Islet of Langerhans (tissue), 1 donor: ENCODE data around the gene CHTF18.
"Not testable (repeated sequence)": the region's sequence is repeated elsewhere in the genome, so short reads cannot be mapped to it uniquely, and the experiment has no call there.

Experiments
- FAIRE-seq: peaks from one replicate; lab custom pipeline; 2011; peaks lifted over from hg19 to GRCh38; lab: Jason Lieb, UNC

Gene CHTF18

DNA sequence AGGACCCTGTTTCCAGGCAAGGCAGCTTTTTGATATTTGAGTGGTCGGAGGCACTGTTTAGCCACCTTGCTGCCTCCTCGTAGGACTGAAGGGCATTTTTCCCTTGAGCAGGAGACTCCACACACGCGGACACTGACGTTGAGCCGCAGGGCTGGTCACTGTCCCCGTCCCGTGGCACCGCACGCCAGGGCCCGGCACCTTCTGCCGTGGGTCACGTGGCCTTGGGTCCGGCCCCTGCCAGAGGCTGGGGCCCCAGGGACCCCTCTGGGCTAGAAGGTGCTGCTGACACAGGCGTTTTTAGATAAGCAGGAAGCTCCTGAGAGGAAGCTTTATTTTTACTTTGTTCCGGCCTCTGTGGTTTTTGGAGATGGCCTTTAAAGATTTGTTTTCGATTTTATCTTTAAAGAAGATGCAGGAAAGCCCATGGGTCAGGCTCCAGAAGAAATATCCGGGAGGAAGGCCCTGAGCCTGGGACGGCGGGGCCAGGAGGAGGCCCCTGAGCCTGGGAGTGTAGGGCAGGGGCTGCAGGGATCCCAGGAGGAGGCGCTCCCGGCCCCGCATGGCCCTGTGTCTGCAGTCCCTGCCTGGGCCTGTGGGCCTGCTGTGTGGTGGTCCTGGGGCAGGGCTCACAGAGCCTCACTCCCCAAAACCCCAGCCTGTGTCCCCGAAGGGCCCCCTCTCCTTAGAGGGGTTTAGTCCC, 42.6 kb downstream of the CHTF18 start:
- FAIRE-seq: no peak

DNA sequence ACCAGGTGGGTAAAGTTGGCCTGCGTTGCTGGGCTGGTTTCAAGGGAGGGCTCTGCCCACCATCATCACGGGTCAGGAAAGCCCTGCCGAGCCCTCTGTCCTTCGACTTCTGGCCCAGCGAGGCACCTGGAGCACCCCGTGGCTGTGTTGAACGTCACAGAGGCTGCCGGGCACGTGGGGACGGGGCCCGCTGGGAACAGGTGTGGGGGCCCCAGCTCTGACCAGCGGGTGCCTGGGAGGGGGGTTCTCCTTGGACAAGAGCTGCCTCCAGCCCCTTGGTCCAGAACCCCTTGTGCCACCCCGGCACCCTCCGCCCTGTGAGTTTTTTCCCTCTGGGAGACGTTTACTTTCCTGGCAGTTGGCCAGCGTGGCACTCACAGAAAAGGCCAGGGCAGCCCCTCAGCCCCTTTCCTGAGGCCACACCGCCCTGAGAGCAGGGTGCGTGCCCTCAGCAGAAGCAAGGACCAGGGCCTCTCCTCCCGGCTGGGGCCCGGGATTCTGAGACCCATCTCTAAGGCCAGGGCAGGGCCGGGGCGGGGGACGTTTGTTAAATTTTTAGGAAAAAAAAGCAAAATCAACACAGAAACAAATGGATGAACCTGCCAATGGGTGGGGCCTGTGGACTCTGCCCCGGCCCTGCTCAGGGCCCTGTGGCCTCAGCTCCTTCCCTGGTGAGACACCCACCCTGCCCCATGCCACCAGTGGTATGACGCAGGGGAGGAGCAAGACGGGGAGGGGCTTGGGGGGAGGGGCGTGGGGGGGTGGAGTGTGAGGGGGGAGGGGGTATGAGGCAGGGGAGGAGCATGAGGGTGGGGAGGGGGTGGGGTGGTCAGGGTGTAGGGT, 43.4 kb downstream of the CHTF18 start:
- no peak for FAIRE-seq

DNA sequence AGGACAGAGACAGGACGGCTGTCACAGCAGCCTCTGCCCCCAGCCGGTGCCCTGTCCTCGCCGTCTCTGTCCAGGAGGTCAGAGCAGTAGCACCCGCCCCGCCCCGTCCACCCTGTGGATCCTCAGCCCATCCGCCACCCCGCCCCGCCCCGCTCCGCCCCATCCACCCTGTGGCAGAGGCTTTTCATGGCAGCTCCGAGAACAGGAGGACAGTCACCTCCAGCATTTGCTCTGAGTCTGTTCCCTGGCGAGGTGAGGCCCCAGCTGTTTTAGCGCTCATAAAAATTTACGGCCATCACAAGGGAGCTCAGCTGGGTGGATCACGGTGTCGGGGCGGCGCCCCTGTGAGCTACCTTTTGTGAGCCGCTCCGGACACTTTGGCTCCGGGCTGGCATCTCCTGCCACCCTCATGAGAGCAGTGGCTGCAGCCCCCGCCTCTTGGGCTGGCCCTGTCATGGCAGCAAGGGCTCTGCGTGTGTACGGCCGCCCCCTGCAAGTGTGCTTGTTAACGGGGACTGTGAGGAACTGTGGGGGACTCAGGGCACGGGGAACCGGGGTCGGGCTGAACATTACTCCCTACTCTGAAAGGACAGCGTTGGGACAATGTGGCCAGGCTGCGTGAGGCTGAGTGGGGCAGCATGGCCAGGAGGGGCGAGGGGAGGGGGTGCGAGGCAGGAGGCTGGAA, 44.4 kb downstream of the CHTF18 start:
- FAIRE-seq: no peak

DNA sequence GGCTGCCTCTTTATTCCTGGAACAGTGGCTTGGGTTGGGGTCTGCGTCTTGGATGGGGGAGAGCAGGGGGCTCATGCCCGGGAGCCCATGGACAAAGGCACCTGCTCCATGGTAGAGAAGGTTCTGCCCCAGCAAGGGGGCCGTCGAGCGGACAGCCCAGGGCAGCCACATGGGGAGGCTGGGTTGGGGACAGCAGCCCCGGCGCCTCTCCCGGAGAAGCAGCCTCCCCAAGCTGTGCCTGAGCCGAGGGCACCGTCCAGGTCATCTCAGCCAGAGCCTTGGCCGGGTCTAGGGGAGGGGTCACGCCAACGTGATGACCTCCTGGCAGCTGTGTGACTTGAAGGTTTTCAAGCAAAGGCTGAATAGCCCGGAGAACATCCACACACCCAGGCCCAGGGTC, 45.0 kb downstream of the CHTF18 start:
- no peak for FAIRE-seq

DNA sequence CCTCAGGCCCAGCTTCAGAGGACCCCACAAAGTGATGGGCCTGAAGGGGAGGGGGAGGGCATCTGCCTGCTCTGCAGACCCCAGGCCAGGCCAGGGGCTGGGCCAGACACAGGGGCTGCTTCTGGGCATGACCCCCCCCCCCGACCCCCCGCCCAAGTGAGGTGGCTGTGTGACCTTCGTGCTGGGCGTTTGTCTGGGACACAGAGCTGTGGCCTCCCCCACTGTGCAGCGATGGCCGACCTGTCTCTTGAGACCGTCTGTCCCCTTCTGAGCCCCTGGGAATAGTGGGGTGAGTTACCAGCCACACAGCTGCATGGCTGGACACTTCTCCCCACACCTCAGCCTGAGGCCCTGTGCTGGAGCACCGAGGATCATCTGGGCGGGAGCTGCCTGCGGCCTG, 47.0 kb downstream of the CHTF18 start:
- FAIRE-seq: no peak

DNA sequence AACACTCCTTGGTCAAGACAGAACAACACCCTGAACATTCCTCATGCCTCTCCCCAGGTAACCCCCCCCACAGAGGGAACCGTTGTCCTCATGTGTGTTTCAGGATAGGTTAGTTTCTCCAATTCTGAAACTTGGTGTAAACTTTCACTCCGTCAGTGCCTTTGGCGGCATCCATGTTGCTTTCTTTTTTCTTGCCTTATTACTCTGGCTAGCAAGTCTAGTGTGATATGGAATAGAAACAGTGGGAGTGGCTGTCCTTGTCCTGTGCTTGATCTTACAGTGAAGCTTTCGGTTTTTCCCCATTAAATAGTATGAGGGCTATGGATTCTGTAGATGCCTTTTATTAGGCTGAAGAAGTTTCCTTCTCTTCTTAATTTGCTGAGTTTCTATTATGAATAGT, 47.8 kb downstream of the CHTF18 start:
- no peak for FAIRE-seq

DNA sequence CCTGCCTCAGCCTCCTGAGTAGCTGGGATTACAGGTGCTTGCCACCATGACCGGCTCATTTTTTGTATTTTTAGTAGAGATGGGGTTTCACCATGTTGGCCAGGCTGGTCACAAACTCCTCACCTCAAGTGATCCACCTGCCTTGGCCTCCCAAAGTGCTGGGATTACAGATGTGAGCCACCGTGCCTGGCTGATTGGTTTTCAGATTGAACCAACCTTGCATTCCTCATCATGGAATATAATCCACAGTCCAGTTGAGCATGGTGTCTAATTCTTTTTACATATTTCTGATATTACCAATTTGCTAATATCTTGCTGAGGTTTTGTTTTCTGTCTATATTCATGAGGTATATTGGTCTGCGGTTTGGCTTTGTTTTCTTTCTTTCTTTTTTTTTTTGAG, 48.4 kb downstream of the CHTF18 start:
- FAIRE-seq: not testable (repeated sequence)

DNA sequence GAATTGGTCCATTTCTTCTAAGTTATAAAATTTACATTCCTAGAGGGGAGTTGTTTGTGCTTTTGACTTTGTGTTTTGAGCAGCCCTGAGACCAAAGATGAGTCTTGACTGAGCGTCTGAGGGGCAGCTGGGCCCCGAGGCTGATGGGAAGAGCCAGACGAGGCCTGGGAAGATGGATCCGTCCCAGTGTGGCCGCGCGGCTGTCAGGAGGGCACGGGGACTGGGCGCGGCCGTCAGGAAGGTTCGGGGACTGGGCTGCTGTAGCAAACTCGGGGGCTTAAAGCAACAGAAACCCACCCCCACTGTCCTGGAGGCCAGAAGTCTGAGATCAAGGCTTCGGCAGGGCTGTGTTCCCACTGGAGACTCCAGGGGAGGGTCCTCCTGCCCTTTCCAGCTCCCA, 50.3 kb downstream of the CHTF18 start:
- no peak for FAIRE-seq

DNA sequence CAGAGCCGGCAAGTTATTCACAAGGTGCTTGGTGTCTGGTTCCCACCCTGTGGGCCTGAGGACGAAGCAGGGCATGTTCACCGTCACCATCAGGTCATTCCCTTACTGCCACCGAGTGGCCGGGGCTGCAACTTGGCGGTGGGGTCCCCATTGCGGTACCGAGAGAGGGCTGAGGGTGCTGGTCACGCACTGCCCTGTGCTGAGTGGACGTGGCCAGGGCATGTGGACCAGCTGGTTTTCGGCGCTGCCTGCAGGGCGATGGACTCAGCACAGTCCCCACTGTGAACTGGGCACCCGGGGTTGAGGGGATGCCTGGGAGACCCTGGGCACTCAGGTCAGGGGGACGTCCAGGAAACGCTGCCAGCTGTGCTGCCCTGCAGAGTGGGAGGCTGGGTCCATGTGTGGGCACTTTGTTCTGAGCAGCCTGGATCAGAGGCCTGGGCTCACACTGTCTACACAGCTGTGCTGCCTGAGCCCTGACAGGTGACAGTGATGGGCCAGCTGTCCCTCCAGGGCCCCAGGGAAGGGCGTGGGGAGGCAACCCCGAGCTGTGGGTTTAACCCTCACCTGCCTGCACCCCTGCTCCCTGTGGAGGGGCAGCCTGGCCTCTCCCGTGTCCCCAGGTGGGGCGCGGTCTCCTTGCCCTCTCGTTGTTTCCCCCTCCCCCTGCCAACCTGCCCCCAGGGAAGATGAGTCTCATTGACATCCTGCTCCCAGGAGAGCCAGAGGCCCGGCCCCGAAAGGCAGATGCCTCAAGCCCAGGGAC, 51.4 kb downstream of the CHTF18 start:
- no peak for FAIRE-seq

DNA sequence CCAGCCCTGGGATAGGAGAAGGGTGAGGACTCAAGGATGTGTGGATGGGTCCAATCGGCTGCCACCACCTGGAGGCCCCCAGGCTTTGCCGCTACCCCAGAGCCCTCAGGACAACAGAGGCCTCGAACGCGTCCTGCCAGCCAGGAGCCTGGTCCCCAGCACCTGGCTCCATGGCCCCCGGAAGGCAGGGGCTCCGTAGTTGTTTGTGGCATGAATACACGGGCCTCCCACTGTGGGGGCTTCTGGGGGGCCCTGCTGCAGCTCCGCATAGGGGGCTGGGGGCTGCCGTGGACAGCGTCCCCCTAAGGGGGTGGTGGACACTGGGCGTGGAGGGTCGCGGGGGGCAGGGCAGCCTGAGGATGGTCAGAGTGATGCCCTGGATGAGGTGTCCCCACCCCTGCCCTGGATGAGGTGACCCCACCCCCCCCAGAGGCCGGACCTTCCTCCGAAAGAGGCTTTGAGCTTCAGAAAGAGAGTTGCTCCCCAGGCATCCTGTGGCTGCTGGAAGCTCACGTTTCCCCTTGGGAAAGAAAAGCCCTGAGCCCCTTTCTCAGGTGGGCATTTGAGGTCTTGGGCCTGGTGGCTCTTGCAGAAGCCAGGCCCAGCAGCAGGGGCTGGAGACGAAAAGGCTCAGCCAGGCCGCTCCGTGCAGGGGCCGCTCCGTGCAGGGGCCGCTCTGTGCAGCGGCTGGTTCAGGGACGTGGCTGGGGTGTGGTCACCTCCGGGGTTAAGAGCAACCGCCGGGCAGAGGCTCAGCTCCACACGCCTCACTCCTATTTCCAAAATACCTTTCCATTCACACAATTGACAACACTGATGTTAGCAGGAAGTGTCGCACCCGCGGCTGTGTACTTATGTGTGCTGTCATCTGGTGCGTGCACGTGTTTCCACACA, 52.4 kb downstream of the CHTF18 start:
- no peak for FAIRE-seq

DNA sequence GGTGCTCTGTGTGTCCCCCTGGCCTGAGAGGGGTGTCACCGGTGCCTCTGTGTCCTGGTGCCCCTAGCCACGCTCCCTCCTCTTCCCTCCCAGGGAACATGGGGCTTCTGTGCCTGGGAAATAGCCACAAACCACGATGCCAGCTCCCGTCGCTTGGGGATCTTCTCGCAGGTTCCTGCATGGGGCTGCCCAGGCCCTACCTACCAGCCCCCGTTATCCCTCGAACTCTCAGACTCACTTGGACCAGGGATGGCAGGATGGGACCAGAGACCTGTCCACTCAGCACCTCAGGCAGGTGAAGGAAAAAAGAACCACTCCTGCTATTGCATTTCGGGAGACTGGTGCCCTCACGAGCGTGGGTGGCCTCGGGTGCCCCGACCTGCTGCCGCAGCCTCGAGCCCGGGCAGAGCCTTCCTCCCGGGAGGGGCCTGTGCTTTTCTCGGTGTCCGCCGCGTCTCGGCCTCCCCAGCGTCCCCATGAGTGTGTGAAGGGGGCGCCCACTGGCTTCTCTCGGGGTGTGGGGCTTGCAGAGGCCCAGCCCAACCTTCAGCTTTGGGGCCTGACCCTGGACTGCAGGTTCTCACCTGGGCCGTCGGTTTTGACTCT, 53.1 kb downstream of the CHTF18 start:
- no peak for FAIRE-seq

DNA sequence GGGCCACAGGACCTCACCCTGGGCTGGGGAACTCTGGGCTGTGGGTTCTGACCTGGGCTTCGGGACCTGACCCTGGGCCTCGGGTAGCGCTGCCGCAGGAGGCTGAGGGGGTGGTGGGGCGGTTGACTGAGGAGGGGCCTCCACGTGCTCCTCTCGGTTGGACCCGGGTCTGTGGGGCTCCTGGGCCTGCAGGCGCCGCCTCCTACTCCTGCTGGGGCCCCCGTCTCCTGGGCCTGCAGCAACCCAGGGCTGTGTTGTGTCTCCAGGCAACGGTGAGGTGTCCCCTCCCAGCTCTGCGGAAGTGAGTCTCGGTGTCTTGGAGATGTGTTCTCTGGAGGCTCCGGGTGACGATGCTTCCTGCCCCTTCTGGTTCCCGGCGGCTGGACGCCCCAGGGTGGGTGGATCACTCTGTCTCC, 53.6 kb downstream of the CHTF18 start:
- FAIRE-seq: no peak

DNA sequence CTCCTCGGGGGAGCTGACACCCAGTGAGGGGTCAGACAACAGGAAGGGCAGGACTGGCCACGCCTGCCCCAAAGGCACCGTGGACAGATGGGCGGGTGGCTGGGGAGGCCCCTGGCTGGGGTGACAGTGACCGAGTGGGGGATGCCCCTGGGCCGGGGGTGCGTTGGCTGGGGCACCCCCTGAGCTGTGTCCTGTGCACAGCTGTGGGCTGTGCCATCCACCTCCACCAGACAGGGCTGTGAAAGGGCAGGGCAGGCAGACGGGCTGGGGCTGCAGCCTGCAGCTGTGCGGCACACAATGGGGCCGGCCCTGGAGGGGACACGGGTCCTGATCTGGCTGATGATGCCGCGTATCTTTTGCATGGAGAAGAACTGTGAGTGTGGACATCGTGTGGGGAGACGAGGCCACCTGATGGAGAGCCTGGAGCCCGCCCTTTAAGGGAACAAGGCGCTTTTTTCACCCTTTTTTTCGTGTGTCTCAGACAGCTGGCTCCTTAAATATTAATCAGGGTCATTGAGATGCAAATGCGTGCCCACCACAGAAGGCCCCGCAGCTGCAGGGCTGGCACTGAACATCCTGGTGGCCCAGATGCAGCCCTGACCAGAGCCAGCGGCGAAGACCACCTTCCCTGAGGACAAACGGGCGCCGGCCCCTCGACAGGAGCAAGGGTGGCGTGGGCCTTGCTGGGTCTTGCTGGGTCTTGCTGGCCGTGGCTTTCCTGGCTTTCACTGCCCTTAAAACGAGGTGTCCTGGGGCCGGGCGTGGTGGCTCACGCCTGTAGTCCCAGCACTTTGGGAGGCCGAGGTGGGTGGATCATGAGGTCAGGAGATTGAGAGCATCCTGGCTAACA, 54.5 kb downstream of the CHTF18 start:
- FAIRE-seq: no peak

DNA sequence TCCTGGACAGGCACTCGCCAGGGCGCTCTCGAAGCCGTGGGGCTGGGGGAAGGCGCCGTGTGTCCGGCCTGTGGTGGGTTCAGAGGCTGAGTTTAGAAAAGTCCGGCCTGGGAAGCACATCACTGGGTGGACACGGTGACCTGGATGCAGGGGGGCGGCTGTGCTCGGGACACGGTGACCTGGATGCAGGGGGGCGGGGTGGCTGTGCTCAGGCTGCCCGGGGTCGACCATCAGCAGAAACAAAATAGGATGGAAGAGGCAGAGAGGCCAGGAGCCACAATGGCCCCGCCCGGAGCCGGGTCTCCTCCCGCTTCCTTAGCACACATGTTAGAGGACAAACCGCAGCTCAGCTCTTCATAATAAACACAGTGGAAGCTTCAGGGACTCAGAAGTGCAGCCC, 55.4 kb downstream of the CHTF18 start:
- FAIRE-seq: no peak

DNA sequence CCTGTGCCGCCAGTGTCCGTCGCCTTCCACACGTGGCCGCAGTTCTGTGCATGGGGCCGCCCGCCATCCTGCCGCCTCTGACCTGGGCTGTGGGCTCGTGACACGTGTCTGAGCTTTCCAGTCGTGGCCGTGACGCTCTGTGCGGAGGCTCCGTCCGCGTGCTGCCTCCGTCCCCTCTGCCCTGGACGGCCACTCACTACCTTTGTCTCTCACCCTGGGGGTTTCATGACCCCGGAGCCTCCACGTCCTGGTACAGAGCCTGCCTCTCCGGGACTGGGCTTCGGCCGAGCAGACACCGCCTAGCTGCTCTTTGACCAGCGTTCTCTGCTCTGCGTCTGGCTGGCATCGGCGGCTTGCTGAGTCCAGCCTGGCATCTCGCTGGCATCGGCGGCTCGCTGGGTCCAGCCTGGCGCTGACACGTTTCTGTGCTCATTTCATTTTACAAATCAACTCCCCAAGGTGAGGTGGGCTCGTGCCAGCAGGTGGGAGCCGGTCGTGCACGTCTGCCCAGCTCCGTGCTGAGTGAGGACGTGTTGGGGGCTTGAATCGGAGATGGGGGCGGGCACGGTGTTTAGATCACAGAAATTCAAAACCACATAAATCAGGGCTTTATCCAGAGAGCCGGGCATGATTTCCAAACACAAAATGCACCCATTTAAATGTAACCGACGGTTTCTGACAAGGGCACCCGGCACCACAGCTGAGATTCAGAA, 56.4 kb downstream of the CHTF18 start:
- FAIRE-seq: no peak

DNA sequence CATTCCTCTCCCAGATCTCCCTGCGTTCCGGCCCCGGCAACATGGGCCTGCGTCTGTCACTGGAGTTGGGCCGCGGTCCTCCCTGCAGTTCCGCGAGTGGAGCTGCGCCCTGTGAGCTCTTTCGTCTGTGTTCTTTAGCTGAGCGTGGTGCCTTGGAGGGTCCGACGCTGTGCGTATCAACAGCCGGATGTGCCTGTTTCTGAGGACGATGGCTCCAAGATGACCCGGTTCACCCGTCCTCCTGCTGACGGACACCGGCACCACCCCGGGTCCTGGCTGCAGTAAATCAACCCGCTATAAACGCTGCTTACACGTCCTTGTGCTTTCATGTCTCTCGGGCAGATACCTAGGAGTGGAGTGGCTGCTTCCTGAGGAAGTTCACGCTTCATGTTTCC, 56.9 kb downstream of the CHTF18 start:
- no peak for FAIRE-seq

DNA sequence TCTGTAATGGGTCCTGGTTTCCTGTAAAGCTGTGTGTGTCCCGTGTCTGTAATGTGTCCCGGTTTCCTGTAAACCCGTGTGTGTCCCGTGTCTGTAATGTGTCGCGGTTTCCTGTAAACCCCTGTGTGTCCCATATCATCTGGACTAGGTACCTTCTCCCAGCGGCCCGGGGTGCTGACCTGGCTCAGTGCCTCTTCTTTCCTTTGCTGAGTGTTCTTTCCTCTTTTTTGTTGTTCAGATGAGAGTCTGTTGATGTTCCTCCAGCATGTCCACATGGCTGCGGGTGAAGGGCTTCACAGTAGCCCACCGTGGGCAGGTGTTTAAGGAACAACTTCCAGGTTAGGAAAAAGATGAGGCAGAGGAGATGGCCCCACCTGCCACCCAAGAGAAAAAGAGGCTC, 58.7 kb downstream of the CHTF18 start:
- no peak for FAIRE-seq
